GM08714 (cell line): ENCODE measurements around the gene KRCC1.
"Not testable (repeated sequence)": the region's sequence is repeated elsewhere in the genome, so short reads cannot be mapped to it uniquely, and the experiment has no call there.

Source experiments
- H3K4me3 ChIP-seq: fragments of 200-500 bp; sonication (Bioruptor generic); 2 replicates; pipeline ENCODE4 v1.5.1; 2014; ENCODE audit warnings: mild to moderate bottlenecking, low read length, inconsistent platforms
- ZNF274 ChIP-seq: IDR thresholded peaks from 2 replicates; pipeline ENCODE4 v1.6.1; 2012; ENCODE audit warnings: mild to moderate bottlenecking, low read depth, low read length

KRCC1 gene

DNA sequence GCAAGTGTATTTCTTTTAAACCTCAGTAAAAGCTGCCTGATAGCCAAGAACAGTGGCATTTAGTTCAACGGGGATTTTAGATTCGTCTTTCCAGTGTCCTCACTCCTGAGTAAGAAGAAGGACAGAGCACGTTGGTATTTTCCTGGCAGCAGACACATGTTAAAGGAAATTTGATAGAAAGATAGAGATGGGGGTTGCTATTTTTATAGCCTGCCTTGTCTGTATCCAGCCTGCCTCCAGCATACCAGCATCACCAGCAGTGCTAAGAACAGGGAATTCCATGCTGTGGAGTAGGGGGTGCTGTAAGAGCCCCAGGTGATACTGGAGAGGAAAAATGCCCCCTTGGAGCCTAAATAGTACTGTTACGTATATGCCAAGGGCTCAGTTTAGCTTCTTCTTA lies 11.0 kb upstream of the KRCC1 start:
- H3K4me3 ChIP-seq, result no peak overlapping the region
- no peak for TF ChIP-seq ZNF274

DNA sequence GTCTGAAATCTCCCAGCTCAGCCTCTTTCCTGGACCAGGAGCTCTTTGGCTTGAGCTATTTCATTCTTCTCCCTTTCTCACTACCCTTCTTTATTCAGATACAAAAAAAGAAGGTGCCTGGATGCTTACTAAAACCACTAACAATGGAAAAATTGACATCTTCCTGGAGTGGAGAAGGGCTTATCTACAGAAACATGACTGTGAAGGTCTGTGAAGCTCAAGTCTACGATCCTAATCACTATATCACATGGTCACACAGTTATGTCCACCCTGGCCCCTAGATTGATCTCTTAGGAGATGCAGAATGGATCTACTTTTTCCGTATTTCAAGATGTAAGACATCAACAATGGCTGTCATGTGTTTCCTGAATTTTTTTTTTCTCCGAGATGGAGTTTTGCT lies 5.7 kb upstream of the KRCC1 start:
- TF ChIP-seq ZNF274, result no peak
- no peak overlapping the region for H3K4me3 ChIP-seq

DNA sequence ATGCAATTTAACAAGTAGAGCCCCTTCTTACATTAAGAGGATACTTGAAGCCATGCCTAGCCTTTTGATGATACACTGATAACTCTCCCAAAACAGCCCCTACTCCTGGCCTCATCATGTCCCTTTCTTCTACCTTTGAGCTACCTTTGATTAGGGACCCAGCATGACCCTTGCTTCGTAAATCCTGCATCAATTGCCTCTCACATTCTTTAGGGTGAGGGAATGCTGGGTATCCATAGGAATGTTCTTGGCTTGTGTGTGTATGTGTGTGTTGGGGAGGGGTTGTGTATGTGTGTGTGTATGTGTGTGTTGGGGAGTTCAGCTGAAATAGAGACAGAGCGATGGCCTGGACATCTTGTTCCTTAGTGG lies 5.3 kb upstream of the KRCC1 start:
- H3K4me3 ChIP-seq, result no peak overlapping the region
- no peak for TF ChIP-seq ZNF274

DNA sequence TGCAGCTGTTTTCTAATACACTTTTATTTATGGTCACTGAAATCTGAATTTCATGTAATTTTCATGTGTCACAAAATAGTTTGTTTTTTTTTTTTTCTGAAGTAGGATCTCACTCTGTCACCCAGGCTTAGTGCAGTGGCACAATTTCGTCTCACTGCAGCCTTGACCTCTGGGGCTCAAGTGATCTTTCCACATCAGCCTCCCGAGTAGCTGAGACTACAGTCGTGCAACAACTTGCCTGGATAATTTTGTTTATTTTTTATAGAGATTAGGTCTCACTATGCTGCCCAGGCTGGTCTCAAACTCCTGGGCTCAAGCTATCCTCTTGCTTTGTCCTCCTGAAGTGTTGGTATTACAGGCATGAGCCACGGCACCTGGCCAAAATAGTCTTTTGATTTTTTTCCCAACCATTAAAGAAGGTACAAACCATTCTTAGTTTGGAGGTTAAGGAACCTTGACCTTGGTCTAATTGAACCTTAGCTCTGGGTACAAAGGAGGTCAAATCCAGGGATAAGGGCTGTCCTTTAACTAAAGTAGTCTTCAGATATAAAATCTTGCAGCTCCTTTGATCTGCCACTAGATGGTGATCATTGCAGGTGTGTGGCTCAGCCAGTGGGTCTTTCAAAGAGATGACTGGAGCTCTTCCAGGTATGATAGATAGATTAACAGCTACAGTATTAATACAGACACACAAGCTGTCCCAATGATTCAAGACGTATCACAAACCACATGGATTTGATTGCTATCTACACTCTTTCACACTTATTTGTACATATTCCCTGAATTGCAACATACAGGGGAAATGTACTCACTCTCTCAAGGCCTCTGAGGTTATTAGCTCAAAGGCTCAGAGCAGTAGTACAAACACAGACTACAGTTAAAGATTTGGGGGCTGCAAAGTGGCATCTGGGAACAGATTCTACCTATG lies 4.7 kb upstream of the KRCC1 start:
- H3K4me3 ChIP-seq, result no peak overlapping the region
- no peak for TF ChIP-seq ZNF274

DNA sequence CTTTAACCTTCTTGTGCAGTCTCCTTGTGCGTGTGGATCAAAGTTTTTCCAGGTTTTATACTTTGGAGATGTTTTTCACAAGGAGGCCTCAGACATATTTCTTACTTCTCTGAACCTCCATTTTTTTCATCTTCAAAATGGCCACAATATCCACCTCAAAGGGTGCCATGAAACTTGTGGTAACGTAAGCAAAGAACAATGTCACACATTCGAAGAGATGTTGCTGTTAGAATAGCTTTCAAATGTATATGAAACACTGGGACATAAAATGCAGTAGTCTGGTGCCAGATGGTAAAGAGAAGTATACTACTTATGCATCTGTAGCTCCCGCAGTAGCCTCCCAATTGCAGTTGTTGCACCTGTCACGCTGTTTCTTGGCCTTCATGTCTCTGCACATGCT lies 2.6 kb upstream of the KRCC1 start:
- no peak overlapping the region for H3K4me3 ChIP-seq
- no peak for TF ChIP-seq ZNF274

DNA sequence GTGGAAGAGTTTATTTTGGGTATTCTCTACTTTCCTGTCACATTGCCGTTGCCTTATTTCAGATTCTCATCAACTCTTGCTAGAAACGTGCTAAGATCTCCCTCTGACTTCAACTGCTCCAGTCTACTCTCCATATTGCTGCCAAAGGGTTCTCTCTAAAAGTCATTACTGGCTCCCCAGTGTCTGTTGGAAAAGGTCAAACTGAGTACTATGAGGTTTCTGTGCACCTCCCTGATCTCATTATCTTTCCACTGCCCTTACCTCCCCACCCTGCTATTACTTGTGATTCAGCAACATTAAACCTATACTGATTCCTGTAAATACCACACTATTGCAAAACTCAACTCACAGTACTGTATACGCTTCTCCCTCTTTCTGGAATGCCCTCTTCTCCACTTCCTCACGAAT lies 1.9 kb upstream of the KRCC1 start:
- no peak overlapping the region for H3K4me3 ChIP-seq
- TF ChIP-seq ZNF274, result no peak

DNA sequence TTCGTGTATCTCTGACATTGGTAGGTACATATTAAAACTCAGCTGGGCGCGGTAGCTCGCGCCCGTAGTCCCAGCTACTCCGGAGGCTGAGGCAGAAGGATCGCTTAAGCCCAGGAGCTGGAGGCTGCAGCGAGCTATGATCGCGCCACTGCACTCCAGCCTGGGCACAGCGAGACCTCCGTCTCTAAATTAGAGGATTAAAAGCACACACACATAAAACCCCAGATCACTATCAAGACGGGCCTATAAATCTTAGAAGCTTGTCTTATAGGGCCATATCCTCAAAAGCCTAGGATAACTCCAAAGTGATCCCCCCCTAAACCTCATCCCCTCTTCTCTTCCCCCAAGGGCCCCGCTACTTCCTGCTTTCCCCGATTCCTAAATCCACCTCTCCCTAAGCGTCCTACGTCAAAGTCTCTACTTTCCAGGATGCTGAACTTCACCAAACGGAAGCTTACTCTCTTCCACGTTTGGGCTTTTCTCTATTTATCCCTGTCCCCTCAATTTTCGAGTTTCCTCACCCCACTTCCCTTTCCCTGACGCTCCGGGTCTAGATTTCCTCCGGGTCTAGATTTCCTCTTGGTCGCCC lies 707 bp downstream of the KRCC1 start:
- TF ChIP-seq ZNF274, result no peak
- H3K4me3 ChIP-seq, result peak overlapping the region; percentile 98

DNA sequence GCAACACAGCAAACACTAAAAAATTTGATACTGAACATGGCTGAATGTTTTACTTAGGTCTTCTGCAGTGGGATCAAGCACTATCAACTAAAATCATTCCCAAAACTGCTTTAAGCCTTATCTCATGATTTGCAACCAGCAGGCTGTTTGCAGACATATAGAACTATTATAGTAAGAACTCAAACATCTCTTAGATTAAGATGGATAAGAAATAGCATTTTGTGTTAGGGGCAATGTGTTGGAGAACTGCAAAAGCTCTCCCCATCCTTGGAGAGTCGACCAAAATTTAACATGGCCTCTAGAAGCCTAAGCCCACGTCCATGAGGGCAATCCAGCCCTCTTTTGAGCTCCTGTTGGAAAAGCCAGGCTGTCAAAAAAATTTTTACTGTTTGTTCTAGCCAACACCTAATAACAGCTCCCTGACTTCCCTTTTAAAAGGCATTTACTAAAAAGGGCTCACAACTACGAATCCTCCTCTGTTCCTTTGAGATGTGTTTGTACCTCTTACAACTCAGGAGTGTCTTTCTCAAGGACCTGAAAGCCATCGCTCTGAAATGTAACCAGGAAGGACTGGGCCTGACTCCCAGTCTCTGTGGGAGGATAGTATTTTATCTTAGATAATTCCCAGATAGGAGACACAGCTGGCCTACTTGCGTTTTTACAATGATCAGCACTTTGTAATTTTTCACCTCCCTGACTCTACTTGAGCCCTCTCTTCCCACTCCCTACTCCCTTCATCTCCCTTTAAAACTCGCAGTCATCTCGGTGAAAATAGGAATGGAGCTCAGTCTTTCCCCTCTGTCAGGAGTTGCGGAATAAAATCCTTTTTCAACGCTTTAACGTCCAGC lies 1.4 kb downstream of the KRCC1 start:
- TF ChIP-seq ZNF274, result no peak

DNA sequence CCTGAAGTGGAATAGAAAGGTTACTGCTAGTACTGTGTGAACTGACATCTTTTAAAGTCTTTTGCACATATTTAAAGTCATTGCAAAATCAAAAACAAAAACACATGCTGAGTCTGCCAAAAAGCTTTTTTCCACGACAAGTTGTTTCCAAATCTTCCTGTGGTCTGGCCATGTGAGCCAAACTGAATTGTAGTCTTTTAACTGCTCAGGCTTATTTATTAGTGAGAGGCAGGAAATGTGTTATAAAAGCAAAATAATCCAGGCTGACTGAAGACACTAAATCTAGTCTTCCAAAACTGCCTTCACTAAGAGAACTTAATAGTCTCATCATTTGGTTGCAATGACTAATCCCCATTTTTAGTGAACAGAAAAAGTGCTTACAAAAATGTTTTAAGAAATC lies 2.3 kb downstream of the KRCC1 start:
- TF ChIP-seq ZNF274, result no peak
- H3K4me3 ChIP-seq, result no peak overlapping the region

More for the DNA sequence above, 1.4 kb downstream of the KRCC1 start:
- H3K4me3 ChIP-seq, result peak overlapping the region; percentile 98

DNA sequence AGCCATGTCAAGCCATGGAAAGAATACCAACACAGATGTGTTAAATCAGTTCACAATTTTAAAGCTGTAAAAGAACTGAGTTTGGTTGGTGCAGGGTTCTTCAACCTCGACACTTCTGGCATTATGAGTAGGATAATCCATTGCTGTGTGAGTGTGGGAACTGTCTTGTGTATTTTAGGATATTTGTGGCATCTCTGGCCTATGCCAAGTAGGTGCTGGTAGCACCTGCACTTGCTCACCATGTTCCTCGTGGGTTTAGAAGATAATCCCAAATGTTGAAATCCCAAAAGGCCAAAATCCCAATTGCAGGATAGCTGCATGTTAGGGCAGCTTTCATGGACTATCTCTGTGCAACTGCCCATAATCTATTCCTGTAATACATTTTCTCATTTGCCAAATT lies 3.8 kb downstream of the KRCC1 start:
- no peak for TF ChIP-seq ZNF274
- H3K4me3 ChIP-seq, result no peak overlapping the region

DNA sequence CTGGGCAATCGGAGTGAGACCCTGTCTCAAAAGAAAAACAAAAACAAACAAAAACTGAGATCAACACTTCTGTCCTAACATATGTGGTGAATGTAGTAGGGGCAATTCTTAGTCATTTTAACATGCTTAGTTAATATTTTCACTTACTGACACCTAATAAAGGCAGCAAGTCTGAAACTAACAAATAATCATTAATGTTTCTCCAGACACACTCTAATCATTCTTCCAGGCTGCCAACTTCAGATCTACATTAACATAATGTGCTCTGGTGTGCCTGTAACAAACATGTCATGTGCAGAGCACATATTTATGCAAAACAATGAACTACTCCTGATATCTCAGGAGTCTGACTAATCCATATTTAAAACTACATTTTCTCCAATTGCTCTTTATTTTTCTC lies 6.0 kb downstream of the KRCC1 start:
- no peak for TF ChIP-seq ZNF274
- H3K4me3 ChIP-seq, result no peak overlapping the region

DNA sequence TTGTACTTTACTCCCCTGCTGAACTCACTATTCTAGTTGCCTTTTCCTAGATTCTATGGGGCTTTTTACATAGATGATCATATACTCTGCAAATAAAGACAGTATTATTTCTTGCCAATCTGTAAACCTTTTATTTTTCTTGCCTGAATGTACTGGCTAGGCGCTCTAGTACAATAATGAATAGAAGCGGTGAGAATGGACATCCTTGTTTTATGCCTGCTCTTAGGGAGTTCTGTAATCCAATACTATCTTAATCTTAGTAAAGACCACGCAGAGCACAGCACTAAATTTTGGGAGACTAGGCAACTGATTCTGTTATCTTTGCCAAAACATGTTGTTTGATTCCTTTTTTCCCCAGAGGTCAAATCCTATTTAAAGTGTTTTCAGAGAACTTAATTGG lies 7.0 kb downstream of the KRCC1 start:
- H3K4me3 ChIP-seq, result no peak overlapping the region
- no peak for TF ChIP-seq ZNF274

DNA sequence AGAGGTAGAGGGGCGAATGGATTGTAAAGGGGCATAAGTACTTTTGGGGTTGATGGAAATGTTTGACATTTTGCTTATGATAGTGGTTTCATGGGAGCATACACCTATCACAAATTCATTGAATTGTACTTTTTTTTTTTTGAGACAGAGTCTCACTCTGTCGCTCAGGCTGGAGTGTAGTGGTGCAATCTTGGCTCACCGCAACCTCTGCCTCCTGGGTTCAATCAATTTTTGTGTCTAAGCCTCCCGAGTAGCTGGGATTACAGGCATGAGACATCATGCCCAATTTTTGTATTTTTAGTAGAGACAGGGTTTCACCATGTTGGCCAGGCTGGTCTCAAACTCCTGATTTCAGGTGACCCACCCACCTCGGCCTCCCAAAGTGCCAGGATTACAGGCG lies 10.0 kb downstream of the KRCC1 start:
- H3K4me3 ChIP-seq, result not testable (repeated sequence)

DNA sequence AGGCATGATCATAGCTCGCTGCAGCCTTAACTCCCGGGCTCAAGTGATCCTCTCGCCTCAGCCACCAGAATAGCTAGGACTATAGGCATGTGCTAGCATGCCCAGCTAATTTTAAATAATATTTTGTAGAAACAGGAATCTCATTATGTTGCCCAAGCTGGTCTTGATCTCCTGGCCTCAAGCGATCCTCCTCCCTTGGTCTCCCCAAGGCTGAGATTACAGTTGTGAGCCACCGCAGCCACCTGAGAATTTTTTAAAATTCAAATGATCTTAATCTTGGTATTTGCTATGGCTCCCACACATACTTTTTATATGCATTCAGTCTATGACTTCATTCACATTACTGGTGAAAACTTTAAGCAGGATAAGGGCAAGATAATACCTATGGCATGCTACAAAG lies 13.1 kb downstream of the KRCC1 start:
- H3K4me3 ChIP-seq, result no peak overlapping the region
- TF ChIP-seq ZNF274, result no peak
